GM18502 (cell line): Measurements from ENCODE around the gene GSDMA.
"Not testable (repeated sequence)": the region's sequence is repeated elsewhere in the genome, so short reads cannot be mapped to it uniquely, and the experiment has no call there.

Experiments
- ATAC-seq: cut with Tn5 transposase; IDR thresholded peaks from one replicate; pipeline ENCODE4 v1.9.1; 2021; ENCODE audit warnings: mild to moderate bottlenecking; ENCODE audit not compliant: unreplicated experiment, poor library complexity

Gene GSDMA

DNA sequence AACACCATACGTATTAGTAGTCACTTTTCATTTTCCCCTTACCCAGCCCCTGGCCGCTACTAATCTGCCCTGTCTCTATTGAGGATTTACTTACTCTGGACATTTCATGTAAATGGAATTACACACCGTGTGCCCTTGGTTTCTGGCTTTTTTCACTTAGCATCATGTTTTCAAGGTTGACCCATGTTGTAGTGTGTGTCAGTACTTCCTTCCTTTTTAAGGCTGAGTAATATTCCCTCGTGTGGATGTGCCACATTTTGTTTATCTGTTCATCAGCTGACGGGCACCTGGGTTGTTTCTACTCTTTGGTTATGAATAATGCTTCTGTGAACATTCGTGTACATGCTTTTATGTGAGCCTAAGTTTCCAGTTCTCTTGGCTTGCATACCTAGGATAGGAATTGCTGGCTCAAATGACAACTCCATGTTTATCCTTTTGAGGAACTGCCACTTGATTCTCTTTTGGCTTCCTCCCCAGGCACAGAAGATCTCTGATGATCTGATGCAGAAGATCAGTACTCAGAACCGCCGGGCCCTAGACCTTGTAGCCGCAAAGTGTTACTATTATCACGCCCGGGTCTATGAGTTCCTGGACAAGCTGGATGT is 25.5 kb downstream of the GSDMA start:
- ATAC-seq: no peak

DNA sequence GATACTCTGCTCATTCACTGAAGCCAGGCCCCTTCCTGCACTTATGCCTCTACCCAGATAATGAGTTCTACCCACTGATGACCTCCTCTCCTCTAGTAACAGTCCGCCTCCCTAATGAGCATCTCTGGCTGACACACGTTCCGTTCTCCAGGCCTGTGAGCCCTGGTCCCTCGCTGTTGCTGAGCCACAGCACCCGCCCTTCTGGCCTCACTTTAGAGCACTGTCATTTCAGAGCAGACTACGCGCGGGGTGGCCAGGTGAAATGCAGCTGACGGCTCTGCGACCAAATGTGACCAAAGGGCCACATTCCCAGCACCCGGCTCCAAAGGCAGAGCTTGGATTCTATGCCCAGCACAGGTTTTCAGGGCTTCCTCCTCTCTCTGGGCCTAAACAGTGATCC is 31.6 kb downstream of the GSDMA start:
- ATAC-seq: no peak

DNA sequence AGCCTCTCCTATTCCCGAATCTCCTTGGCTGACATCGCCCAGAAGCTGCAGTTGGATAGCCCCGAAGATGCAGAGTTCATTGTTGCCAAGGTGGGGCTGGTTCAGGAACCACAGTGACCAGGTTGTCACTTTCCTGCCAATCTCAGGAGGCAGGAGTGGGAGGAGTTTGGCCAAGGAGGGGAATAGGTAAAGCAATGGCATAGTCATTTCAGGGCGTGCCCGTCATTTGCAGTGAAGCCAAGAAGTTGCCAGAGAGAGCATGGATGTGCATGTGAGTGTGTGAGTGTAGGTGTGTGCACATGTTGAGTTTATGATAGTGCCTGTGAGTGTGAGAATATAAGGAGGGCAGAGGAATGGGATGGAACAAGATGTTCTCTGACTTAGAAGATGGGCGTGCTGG is 32.6 kb downstream of the GSDMA start:
- ATAC-seq: no peak

DNA sequence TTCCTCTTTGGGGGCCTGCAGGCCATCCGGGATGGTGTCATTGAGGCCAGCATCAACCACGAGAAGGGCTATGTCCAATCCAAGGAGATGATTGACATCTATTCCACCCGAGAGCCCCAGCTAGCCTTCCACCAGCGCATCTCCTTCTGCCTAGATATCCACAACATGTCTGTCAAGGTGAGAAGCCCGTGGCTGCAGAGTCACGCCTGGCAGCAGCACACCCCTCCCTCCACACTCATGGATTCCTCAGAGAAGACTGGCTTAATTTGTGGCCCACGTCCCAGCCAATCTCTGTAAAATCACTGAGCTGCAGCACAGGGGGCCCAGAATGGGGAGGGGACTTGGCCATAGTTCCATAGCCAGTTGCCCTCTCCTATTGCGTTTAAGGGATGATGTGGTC is 33.4 kb downstream of the GSDMA start:
- ATAC-seq: no peak

DNA sequence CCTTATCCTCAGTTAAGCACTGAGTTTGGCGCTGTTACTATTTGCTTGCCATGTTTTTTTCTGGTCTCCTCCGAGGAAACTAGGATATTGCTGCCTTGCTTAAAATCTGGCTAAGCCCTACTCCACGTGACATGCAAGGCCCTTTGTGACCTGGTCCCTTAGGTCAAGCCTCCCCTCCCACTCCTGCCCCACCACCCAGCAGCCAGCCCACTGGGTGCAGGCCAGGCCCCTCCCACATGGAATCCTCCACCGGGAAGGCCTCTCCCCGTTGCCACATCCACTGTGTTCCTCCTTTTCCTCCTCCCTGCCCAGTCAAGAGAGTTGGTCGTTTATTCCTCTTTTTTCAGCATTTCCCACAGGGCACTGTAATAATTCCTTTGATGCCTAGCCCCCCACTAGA is 34.0 kb downstream of the GSDMA start:
- ATAC-seq: no peak

DNA sequence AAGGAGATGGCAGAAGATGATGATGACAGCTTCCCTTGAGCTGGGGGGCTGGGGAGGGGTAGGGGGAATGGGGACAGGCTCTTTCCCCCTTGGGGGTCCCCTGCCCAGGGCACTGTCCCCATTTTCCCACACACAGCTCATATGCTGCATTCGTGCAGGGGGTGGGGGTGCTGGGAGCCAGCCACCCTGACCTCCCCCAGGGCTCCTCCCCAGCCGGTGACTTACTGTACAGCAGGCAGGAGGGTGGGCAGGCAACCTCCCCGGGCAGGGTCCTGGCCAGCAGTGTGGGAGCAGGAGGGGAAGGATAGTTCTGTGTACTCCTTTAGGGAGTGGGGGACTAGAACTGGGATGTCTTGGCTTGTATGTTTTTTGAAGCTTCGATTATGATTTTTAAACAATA is 34.7 kb downstream of the GSDMA start:
- no peak for ATAC-seq

DNA sequence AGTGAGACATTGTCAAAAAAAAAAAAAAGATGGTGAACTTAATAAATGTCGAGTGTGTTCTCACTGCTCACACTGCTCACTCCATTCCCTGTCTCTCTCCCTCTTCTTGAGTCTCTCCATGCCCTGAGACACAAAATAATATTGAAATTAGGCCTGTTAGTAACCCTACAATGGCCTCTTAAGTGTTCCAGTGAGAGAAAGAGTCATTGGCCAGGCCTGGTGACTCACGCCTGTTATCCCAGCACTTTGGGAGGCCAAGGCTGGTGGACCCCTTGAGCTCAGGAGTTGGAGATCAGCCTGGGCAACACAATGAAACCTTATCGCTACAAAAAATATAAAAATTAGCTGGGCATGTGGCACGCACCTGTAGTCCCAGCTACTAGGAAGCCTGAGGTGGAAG is 36.3 kb downstream of the GSDMA start:
- no peak for ATAC-seq

DNA sequence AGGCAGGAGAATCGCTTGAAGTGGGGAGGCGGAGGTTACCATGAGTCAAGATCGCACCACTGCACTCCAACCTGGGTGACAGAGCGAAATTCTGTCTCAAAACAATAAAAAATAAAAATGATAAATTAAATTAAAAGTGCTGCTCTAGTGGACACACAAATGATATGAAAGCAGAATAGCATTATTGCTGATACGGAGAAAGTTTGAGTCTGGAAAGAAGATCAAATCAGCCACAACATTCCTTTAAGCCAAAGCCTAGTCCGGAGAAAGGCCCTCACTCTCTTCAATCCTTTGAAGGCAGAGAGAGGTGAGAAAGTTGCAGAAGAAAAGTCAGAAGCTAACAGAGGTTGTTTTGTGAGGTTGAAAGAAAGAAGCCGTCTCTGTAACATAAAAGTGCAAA is 37.4 kb downstream of the GSDMA start:
- no peak for ATAC-seq

DNA sequence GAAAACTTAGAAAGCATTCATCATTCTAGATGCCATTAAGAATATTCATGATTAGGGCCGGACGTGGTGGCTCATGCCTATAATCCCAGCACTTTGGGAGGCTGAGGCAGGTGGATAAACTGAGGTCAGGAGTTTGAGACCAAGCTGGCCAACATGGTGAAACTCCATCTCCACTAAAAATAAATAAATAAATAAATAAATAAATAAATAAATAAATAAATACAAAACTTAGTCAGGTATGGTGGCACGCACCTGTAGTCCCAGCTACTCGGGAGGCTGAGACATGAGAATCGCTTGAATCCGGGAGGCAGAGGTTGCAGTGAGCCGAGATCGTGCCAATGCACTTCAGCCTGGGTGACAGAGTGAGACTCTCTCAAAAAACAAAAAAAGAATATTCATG is 38.5 kb downstream of the GSDMA start:
- not testable (repeated sequence) for ATAC-seq

DNA sequence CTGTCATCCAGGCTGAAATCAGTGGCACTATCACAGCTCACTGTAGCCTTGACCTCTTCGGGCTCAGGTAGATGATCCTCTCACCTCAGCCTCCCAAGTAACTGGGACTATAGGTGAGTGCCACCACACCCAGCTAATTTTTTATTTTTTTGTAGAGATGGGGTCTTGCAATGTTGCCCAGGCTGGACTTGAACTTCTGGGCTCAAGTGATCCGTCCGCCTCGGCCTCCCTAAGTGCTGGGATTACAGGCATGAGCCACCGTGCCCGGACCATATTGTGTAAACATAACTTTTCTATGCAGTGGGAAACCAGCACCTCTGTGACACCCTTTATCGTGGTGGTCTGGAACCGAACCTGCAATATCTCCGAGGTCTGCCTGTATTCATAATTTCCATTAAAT is 41.3 kb downstream of the GSDMA start:
- ATAC-seq: no peak

DNA sequence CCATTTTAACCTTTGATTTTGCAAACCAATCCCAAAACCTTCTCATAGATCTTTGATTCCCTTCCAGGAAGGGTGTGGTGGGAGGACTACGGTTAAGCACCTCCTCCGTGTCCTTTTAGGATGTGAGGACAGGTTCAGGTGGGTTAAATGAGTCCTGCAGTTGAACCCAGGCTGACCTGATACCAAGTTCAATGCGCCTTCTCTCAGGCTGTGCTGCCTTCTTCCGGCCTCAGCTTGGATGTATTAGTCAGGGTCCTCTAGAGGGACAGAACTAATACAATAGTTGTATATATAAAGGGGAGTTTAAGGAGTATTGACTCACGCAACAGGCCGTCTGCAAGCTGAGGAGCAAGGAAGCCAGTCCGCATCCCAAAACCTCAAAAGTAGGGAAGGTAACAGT is 41.9 kb downstream of the GSDMA start:
- ATAC-seq: no peak

DNA sequence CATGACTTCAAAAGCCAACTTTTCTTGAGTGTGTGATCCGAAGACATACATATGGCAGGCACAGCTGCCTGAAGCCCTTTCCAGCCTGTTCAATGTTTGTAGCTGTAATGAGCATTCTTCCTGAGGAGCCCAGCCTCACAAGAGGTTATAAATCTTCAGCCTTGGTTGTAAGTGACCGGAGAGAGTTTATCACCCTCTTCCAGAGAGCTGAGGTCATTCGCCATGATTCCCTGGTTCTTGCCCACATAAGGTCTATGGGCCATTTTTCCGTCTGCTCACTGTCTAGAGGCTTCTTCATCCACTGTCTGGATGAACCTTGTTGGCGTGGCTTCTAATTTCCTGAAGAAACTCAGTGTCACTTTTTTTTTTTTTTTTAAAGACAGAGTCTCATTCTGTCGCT is 42.7 kb downstream of the GSDMA start:
- no peak for ATAC-seq

DNA sequence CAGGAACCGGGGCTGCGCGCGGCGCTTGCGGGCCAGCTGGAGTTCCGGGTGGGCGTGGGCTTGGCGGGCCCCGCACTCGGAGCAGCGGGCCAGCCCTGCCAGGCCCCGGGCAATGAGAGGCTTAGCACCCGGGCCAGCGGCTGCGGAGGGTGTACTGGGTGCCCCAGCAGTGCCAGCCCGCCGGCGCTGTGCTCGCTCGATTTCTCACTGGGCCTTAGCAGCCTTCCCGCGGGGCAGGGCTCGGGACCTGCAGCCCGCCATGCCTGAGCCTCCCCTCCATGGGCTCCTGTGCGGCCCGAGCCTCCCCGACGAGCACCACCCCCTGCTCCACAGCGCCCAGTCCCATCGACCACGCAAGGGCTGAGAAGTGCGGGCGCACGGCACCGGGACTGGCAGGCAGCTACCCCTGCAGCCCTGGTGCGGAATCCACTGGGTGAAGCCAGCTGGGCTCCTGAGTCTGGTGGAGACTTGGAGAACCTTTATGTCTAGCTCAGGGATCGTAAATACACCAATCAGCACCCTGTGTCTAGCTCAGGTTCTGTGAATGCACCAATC is 48.2 kb downstream of the GSDMA start:
- ATAC-seq: not testable (repeated sequence)

DNA sequence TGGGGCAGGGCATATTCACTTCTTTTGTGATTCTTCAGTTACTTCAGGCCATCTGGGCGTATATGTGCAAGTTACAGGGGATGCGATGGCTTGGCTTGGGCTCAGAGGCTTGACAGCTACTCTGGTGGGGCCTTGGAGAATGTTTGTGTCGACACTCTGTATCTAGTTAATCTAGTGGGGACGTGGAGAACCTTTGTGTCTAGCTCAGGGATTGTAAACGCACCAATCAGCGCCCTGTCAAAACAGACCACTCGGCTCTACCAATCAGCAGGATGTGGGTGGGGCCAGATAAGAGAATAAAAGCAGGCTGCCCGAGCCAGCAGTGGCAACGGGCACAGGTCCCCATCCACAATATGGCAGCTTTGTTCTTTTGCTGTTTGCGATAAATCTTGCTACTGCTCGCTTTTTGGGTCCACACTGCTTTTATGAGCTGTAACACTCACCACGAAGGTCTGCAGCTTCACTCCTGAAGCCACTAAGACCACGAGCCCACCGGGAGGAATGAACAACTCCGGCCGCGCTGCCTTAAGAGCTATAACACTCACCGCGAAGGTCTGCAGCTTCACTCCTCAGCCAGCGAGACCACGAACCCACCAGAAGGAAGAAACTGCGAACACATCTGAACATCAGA is 49.3 kb downstream of the GSDMA start:
- ATAC-seq: not testable (repeated sequence)

DNA sequence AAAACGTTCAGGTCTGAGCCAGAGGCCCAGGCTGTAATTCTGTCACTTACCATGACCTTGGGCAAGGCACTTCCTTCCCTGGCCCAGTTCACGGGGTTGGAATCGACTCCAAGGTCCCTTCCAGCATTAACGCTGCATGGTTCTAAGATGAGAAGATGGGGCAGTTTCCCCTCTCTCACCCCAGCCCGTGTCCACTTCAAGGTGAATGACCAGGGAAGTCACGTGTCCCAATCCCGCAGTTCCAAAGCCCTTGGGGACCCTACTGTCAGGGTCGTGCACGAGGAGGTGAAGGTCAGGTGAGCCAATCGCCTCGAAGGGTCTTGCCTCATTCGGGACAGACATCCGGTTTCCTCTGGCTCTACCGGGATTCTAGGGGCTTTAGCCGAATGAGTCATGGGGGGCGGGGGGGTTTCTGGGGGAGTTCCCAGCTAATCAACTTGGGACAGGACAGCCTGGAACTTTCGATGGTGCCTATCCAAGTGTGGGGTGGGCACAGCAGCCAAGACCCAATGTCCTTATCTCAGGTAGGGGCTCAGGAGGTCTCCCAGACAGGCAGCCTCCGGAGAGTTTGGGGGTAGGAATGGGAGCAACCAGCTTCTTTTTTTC is 51.7 kb downstream of the GSDMA start:
- no peak for ATAC-seq

DNA sequence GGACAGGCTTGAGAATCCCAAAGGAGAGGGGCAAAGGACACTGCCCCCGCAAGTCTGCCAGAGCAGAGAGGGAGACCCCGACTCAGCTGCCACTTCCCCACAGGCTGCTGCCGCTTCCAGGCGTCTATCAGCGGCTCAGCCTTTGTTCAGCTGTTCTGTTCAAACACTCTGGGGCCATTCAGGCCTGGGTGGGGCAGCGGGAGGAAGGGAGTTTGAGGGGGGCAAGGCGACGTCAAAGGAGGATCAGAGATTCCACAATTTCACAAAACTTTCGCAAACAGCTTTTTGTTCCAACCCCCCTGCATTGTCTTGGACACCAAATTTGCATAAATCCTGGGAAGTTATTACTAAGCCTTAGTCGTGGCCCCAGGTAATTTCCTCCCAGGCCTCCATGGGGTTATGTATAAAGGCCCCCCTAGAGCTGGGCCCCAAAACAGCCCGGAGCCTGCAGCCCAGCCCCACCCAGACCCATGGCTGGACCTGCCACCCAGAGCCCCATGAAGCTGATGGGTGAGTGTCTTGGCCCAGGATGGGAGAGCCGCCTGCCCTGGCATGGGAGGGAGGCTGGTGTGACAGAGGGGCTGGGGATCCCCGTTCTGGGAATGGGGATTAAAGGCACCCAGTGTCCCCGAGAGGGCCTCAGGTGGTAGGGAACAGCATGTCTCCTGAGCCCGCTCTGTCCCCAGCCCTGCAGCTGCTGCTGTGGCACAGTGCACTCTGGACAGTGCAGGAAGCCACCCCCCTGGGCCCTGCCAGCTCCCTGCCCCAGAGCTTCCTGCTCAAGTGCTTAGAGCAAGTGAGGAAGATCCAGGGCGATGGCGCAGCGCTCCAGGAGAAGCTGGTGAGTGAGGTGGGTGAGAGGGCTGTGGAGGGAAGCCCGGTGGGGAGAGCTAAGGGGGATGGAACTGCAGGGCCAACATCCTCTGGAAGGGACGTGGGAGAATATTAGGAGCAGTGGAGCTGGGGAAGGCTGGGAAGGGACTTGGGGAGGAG is 52.5 kb downstream of the GSDMA start, which contains the start of gene CSF3:
Gene CSF3, plus strand, starts transcription at position 436 of the 993 bp plus-strand sequence. Its CDS starts 35 bp downstream, at position 471.
- no peak for ATAC-seq

DNA sequence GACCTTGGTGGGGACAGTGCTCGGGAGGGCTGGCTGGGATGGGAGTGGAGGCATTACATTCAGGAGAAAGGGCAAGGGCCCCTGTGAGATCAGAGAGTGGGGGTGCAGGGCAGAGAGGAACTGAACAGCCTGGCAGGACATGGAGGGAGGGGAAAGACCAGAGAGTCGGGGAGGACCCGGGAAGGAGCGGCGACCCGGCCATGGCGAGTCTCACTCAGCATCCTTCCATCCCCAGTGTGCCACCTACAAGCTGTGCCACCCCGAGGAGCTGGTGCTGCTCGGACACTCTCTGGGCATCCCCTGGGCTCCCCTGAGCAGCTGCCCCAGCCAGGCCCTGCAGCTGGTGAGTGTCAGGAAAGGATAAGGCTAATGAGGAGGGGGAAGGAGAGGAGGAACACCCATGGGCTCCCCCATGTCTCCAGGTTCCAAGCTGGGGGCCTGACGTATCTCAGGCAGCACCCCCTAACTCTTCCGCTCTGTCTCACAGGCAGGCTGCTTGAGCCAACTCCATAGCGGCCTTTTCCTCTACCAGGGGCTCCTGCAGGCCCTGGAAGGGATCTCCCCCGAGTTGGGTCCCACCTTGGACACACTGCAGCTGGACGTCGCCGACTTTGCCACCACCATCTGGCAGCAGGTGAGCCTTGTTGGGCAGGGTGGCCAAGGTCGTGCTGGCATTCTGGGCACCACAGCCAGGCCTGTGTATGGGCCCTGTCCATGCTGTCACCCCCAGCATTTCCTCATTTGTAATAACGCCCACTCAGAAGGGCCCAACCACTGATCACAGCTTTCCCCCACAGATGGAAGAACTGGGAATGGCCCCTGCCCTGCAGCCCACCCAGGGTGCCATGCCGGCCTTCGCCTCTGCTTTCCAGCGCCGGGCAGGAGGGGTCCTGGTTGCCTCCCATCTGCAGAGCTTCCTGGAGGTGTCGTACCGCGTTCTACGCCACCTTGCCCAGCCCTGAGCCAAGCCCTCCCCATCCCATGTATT is 53.5 kb downstream of the GSDMA start:
- no peak for ATAC-seq

DNA sequence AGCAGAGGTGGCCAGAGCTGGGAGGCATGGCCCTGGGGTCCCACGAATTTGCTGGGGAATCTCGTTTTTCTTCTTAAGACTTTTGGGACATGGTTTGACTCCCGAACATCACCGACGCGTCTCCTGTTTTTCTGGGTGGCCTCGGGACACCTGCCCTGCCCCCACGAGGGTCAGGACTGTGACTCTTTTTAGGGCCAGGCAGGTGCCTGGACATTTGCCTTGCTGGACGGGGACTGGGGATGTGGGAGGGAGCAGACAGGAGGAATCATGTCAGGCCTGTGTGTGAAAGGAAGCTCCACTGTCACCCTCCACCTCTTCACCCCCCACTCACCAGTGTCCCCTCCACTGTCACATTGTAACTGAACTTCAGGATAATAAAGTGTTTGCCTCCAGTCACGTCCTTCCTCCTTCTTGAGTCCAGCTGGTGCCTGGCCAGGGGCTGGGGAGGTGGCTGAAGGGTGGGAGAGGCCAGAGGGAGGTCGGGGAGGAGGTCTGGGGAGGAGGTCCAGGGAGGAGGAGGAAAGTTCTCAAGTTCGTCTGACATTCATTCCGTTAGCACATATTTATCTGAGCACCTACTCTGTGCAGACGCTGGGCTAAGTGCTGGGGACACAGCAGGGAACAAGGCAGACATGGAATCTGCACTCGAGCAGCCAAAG is 54.7 kb downstream of the GSDMA start:
- no peak for ATAC-seq
